ENCODE results near the gene CTDSPL.

DNA sequence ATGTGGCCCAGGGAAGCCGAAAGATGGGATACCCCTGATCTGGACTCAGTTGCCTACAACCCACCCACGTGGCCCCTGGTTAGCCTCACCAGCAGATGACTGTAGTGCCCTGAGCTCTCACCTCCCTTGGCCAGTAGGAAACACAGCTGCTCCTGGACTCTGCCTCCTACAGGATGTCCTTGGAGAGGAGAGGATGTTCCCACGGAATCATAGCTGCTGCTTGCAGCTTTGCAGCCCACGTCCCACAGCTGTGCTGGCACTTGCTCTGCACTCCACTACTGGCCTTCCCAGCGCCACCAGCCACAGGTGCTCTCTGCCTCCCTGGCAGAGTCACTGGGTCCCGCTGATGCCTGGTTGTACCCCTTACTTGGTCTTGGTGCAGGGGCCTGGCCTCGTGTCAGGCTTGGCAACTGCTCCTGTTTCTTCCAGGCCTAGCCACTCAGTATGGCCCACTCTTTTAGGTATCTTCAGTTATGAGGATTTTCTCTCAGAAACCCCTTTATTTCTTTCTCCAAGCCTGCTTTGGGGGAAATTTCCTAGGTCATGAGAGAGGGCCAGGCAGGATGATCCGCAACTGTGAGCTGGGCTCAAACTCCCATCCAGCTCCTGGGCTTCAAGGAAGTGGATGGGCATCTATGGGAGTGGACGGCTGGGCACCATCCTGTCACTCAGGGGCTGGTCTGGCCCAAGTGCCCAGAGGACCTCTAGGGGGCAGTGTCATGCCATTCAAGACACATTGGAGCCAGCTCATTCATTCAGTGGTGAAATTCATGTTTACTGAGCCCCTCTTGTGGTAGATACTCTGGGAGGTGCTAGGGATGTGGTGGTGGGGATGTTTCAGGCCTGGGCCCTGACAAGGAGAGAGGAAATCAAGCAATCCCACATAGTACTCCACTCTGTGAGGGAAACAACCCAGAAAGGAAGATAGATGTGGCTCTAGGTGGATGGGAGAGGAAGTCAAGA is 112.7 kb downstream of the CTDSPL start:
- TF ChIP-seq POLR2AphosphoS5 (IDR thresholded peaks at IDR 0.05; ENCODE audit: low read depth, low read length) (no peak), TAF1 (IDR thresholded peaks at IDR 0.05; ENCODE audit: borderline replicate concordance, low read depth, low read length) (no peak), POLR2A (IDR thresholded peaks at IDR 0.05; ENCODE audit: low read depth, low read length) (no peak)

Measured in GM12892 (cell line).